Hepatocyte (in vitro differentiated cells): ENCODE results near the gene MISP3.

Experiments
- EZH2 ChIP-seq: fragments of 200-600 bp; sonication (generic); IDR thresholded peaks from 2 replicates; pipeline ENCODE4 v1.6.1; 2016; ENCODE audit warnings: antibody characterized with exemption, mild to moderate bottlenecking, borderline replicate concordance
- TF ChIP-seq, protein P1 (sequence below): fragments of 200-600 bp; sonication (generic); IDR thresholded peaks from 2 replicates; pipeline ENCODE4 v1.5.1; 2016; ENCODE audit warnings: antibody characterized with exemption, mild to moderate bottlenecking; ENCODE audit not compliant: poor library complexity

DNA sequence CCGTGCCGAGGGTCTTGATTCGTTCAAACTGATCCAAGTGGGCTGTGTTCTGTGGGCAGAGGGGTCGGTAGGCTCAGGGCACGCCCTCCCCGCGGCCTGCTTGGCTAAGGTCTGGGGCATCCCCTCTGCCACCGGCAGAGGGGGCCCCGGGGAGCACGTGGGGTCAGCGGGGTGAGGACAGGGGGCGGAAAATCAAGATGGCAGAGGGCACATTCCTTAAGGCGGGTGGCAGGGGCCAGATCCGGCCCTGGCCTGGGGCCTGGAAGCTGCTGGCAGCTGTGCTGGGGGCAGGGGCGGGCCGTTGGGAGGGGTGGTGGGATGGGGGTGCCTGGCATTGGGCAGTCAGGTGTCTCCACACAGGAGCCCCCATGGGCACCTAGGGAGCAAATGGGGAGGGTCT lies 34.3 kb downstream of the MISP3 start:
- TF ChIP-seq, protein P1, sequence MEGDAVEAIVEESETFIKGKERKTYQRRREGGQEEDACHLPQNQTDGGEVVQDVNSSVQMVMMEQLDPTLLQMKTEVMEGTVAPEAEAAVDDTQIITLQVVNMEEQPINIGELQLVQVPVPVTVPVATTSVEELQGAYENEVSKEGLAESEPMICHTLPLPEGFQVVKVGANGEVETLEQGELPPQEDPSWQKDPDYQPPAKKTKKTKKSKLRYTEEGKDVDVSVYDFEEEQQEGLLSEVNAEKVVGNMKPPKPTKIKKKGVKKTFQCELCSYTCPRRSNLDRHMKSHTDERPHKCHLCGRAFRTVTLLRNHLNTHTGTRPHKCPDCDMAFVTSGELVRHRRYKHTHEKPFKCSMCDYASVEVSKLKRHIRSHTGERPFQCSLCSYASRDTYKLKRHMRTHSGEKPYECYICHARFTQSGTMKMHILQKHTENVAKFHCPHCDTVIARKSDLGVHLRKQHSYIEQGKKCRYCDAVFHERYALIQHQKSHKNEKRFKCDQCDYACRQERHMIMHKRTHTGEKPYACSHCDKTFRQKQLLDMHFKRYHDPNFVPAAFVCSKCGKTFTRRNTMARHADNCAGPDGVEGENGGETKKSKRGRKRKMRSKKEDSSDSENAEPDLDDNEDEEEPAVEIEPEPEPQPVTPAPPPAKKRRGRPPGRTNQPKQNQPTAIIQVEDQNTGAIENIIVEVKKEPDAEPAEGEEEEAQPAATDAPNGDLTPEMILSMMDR = no peak
- TF ChIP-seq EZH2 = no peak
